Fibroblast of lung (primary cell): ENCODE results near the gene SERTAD2. TPM values are rescaled to one million over a fixed set of nuclear protein-coding genes. Genes with fewer than 3 reads are reported as not detected.

Source experiments
- DNase-seq, 2 donors: peaks; one replicate each; pipeline versions ENCODE4 v3.0.0 to v3.0.0-alpha.2; 2010; ENCODE audit warnings: low read depth in 2 of 2
- H2AFZ ChIP-seq: 2 replicates; pipeline ENCODE4 v1.5.1; 2012; ENCODE audit warnings: low read length, control low read depth, inconsistent platforms
- H3K27ac ChIP-seq: 2 replicates; pipeline ENCODE4 v1.5.1; 2011; ENCODE audit warnings: low read length, control low read depth; ENCODE audit not compliant: insufficient read depth
- H3K27me3 ChIP-seq: 2 replicates; pipeline ENCODE4 v1.5.1; 2011; ENCODE audit warnings: mild to moderate bottlenecking, low read length; ENCODE audit not compliant: control insufficient read depth, insufficient read depth
- H3K36me3 ChIP-seq: 2 replicates; pipeline ENCODE4 v1.5.1; 2011; ENCODE audit warnings: low read length; ENCODE audit not compliant: control insufficient read depth, insufficient read depth
- H3K4me1 ChIP-seq: 2 replicates; pipeline ENCODE4 v1.5.1; 2011; ENCODE audit warnings: low read length; ENCODE audit not compliant: control insufficient read depth, insufficient read depth; ENCODE audit errors: extremely low read depth
- H3K4me2 ChIP-seq: 2 replicates; pipeline ENCODE4 v1.5.1; 2011; ENCODE audit warnings: low read length, control low read depth; ENCODE audit not compliant: insufficient read depth; ENCODE audit errors: extremely low read depth
- H3K4me3 ChIP-seq, 4 experiments: fragments of 200-600 bp in 1 of 4; sonication (generic) in 1 of 4; replicated peaks in 1 of 4; 2 replicates each; pipeline ENCODE4 v1.5.1; 2011 to 2016; ENCODE audit warnings: low read length in 4 of 4, low read depth in 3 of 4, mild to moderate bottlenecking in 3 of 4, control low read depth in 2 of 4, inconsistent platforms in 1 of 4, mixed read lengths in 1 of 4; ENCODE audit not compliant: insufficient read depth in 1 of 4; ENCODE audit errors: control extremely low read depth in 1 of 4
- H3K79me2 ChIP-seq: 2 replicates; pipeline ENCODE4 v1.5.1; 2012; ENCODE audit warnings: mild to moderate bottlenecking, low read length, inconsistent platforms; ENCODE audit not compliant: control insufficient read depth, insufficient read depth
- H3K9ac ChIP-seq: 2 replicates; pipeline ENCODE4 v1.5.1; 2011; ENCODE audit warnings: mild to moderate bottlenecking, low read length, control low read depth; ENCODE audit not compliant: insufficient read depth
- H3K9me3 ChIP-seq: 2 replicates; pipeline ENCODE4 v1.5.1; 2012; ENCODE audit warnings: low read depth, low read length; ENCODE audit not compliant: control insufficient read depth, insufficient read depth
- H4K20me1 ChIP-seq: 2 replicates; pipeline ENCODE4 v1.5.1; 2011; ENCODE audit warnings: low read length; ENCODE audit not compliant: control insufficient read depth, insufficient read depth; ENCODE audit errors: extremely low read depth
- CTCF ChIP-seq, 2 donors: IDR thresholded peaks in 1 of 2; conservative IDR thresholded peaks in 1 of 2; 1 replicate in 1 of 2; 2 replicates in 1 of 2; pipeline ENCODE4 v1.5.1; 2011 to 2012; ENCODE audit warnings: low read length in 2 of 2, control low read depth in 1 of 2, inconsistent platforms in 1 of 2, low read depth in 1 of 2, mild to moderate bottlenecking in 1 of 2
- EZH2 ChIP-seq: IDR thresholded peaks from 2 replicates; pipeline ENCODE4 v1.5.1; 2012; ENCODE audit warnings: low read length, control low read depth, mild to moderate bottlenecking; ENCODE audit errors: missing control alignments
- polyA plus RNA-seq, 2 donors: library from polyadenylated mRNA; depleted of rRNA in 1 of 2; stranded (reverse) in 1 of 2; unstranded in 1 of 2; fragments of >200 nt; gene quantifications; 2 replicates each; pipeline ENCODE4 v1.2.1, GENCODE V29; 2011 to 2012; ENCODE audit warnings: missing spikeins in 1 of 2
- total RNA-seq: library from RNA; depleted of rRNA; stranded (reverse); fragments of >200 nt; gene quantifications from 2 replicates; pipeline ENCODE4 v1.2.1, GENCODE V29; 2014

The SERTAD2 gene
- total and polyA plus RNA-seq, 2 donors (not counting 1 experiment from before 2014, with no cell fraction given): 15.2 to 16.5 TPM

- Histone ChIP-seq H3K27me3 (peaks cover 20% of the 10 kb centered on the region), H3K9ac (no peak overlapping the region), H3K4me2 (no peak overlapping the region), H3K4me3 (no peak overlapping the region), H3K27ac (no peak overlapping the region), H3K79me2 (no peaks in the 10 kb centered on the region), H3K4me1 (no peaks in the 10 kb centered on the region), H2AFZ (no peak overlapping the region), H3K36me3 (no peaks in the 10 kb centered on the region), H4K20me1 (no peaks in the 10 kb centered on the region), H3K9me3 (no peaks in the 10 kb centered on the region)
- no peak for DNase-seq
- TF ChIP-seq CTCF (conservative IDR thresholded peaks at IDR 0.05 in 1 of 2, IDR thresholded peaks at IDR 0.05 in 1 of 2; ENCODE audit: low read depth in 1 of 2, low read length in 2 of 2): no peak
- TF ChIP-seq EZH2: no peak
These were observed 51.3 kb downstream of the SERTAD2 start for GRCh38 chr2:64602436-64602835.

GRCh38 chr2:64601785-64602391 is 51.8 kb downstream of the SERTAD2 start:
- H4K20me1 ChIP-seq: no peaks in the 10 kb centered on the region
- H3K27me3 ChIP-seq: peaks cover 20% of the 10 kb centered on the region
- H3K27ac ChIP-seq: no peak overlapping the region
- TF ChIP-seq CTCF (conservative IDR thresholded peaks at IDR 0.05 in 1 of 2, IDR thresholded peaks at IDR 0.05 in 1 of 2; ENCODE audit: low read depth in 1 of 2, low read length in 2 of 2): no peak
- no peak for TF ChIP-seq EZH2
- no peaks in the 10 kb centered on the region for H3K9me3 ChIP-seq
- no peak overlapping the region for H3K4me3 ChIP-seq
- no peaks in the 10 kb centered on the region for H3K79me2 ChIP-seq
- no peak overlapping the region for H2AFZ ChIP-seq
- no peaks in the 10 kb centered on the region for H3K36me3 ChIP-seq
- H3K9ac ChIP-seq: no peak overlapping the region
- no peak for DNase-seq
- H3K4me1 ChIP-seq: no peaks in the 10 kb centered on the region
- no peak overlapping the region for H3K4me2 ChIP-seq

- Histone ChIP-seq H3K4me3 (no peak overlapping the region), H3K79me2 (no peaks in the 10 kb centered on the region), H3K27me3 (peaks cover 20% of the 10 kb centered on the region), H3K4me2 (no peak overlapping the region), H4K20me1 (no peaks in the 10 kb centered on the region), H3K27ac (no peak overlapping the region), H3K9me3 (no peaks in the 10 kb centered on the region), H3K4me1 (no peaks in the 10 kb centered on the region), H3K9ac (no peak overlapping the region), H3K36me3 (no peaks in the 10 kb centered on the region), H2AFZ (no peak overlapping the region)
- DNase-seq: peak in 1 of 2 donors; percentile 19
- no peak for TF ChIP-seq EZH2
- no peak for TF ChIP-seq CTCF (conservative IDR thresholded peaks at IDR 0.05 in 1 of 2, IDR thresholded peaks at IDR 0.05 in 1 of 2; ENCODE audit: low read depth in 1 of 2, low read length in 2 of 2)
These were observed 52.5 kb downstream of the SERTAD2 start for GRCh38 chr2:64601034-64601754.
